ENCODE data around the gene STRAP.

The STRAP gene

DNA sequence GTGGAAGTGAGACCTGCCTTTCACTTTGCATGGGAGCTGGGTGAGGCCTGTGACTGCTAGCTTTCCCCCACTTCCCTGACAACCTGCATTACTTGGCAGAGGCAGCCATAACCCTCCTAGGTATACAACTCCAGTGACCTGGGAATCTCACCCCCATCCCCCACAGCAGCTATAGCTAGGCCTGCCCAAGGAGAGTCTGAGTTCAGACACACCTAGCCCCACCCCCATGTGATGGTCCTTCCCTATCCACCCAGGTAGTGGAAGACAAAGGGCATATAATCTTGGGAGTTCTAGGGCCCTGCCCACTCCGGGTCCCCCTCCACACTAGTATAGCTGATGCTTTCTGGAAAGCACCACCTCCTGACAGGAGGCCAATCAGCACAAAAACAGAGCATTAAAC, 6.3 kb upstream of the STRAP start:
- Mint-ChIP-seq H3K27me3 (ENCODE audit: low read depth, poor library complexity) (peaks cover 7% of the 10 kb centered on the region), H3K36me3 (ENCODE audit: low read depth) (peaks cover 9% of the 10 kb centered on the region), H3K9me3 (no peaks in the 10 kb centered on the region), H3K4me1 (peaks cover 13% of the 10 kb centered on the region), H3K4me3 (no peak overlapping the region), H3K27ac (no peak overlapping the region)
- TF ChIP-seq, protein P1, sequence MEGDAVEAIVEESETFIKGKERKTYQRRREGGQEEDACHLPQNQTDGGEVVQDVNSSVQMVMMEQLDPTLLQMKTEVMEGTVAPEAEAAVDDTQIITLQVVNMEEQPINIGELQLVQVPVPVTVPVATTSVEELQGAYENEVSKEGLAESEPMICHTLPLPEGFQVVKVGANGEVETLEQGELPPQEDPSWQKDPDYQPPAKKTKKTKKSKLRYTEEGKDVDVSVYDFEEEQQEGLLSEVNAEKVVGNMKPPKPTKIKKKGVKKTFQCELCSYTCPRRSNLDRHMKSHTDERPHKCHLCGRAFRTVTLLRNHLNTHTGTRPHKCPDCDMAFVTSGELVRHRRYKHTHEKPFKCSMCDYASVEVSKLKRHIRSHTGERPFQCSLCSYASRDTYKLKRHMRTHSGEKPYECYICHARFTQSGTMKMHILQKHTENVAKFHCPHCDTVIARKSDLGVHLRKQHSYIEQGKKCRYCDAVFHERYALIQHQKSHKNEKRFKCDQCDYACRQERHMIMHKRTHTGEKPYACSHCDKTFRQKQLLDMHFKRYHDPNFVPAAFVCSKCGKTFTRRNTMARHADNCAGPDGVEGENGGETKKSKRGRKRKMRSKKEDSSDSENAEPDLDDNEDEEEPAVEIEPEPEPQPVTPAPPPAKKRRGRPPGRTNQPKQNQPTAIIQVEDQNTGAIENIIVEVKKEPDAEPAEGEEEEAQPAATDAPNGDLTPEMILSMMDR (IDR thresholded peaks at IDR 0.05), result no peak
- no peak for DNase-seq

- Mint-ChIP-seq H3K4me1 (peaks cover 35% of the 10 kb centered on the region), H3K4me3 (no peak overlapping the region), H3K36me3 (ENCODE audit: low read depth) (peaks cover 12% of the 10 kb centered on the region), H3K27me3 (ENCODE audit: low read depth, poor library complexity) (peaks cover 3% of the 10 kb centered on the region), H3K27ac (no peak overlapping the region), H3K9me3 (no peaks in the 10 kb centered on the region)
- no peak for DNase-seq
- TF ChIP-seq, protein P1 (IDR thresholded peaks at IDR 0.05), result no peak
These were observed 2.8 kb upstream of the STRAP start for GRCh38 chr12:15879413-15879812.

GRCh38 chr12:15880721-15881120, 1.5 kb upstream of the STRAP start:
- H3K4me1 Mint-ChIP-seq, result peaks cover 36% of the 10 kb centered on the region
- H3K27ac Mint-ChIP-seq, result no peak overlapping the region
- peaks cover 20% of the 10 kb centered on the region for H3K36me3 Mint-ChIP-seq (ENCODE audit: low read depth)
- H3K4me3 Mint-ChIP-seq, result peak overlapping the region; percentile 97
- no peaks in the 10 kb centered on the region for H3K9me3 Mint-ChIP-seq
- TF ChIP-seq, protein P1 (IDR thresholded peaks at IDR 0.05), result no peak
- DNase-seq, result no peak
- peaks cover 3% of the 10 kb centered on the region for H3K27me3 Mint-ChIP-seq (ENCODE audit: low read depth, poor library complexity)

GRCh38 chr12:15883536-15883935, 1.3 kb downstream of the STRAP start:
- Mint-ChIP-seq H3K27me3 (ENCODE audit: low read depth, poor library complexity) (no peaks in the 10 kb centered on the region), H3K27ac (peak overlapping the region; percentile 100)

DNA sequence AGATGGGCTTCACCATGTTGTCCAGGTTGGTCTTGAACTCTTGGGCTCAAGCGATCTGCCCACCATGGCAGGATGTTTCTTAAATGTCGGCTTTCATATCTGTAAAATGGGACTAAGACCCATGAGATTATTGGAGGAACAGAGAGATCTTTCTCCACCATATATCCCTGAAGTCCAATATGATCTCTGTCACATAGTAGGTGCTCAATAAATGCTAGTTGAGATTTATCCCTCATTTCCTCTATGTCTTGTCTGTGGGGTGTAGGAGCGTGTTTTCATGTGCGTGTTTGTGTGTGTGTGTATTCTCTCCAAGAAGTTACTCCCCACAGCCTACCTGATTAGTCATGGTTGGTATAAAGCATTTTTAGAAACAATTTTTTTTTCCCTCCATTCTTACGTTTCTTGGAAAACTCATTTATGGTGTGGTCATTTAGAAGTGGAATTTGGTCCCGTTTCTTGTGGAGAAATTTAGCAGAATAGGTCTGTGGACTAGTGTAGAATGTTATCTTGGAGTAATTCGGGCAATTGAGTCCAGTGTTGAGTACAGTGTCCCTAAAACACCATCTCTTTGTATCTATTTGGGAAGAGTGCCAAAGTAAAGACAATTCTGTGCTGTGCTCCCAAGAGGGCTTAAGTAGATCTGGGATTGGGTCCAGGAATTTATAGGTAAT, 4.3 kb downstream of the STRAP start:
- no peaks in the 10 kb centered on the region for H3K27me3 Mint-ChIP-seq (ENCODE audit: low read depth, poor library complexity)
- H3K4me1 Mint-ChIP-seq, result peaks cover 28% of the 10 kb centered on the region
- H3K4me3 Mint-ChIP-seq, result no peak overlapping the region
- peaks cover 49% of the 10 kb centered on the region for H3K36me3 Mint-ChIP-seq (ENCODE audit: low read depth)
- H3K27ac Mint-ChIP-seq, result no peak overlapping the region
- TF ChIP-seq, protein P1 (IDR thresholded peaks at IDR 0.05), result no peak
- no peak for DNase-seq
- no peaks in the 10 kb centered on the region for H3K9me3 Mint-ChIP-seq

More at GRCh38 chr12:15883536-15883935, 1.3 kb downstream of the STRAP start:
- H3K4me3 Mint-ChIP-seq, result peak overlapping the region; percentile 97
- DNase-seq, result no peak
- H3K4me1 Mint-ChIP-seq, result peaks cover 41% of the 10 kb centered on the region
- H3K9me3 Mint-ChIP-seq, result no peaks in the 10 kb centered on the region
- H3K36me3 Mint-ChIP-seq (ENCODE audit: low read depth), result peaks cover 37% of the 10 kb centered on the region
- TF ChIP-seq, protein P1 (IDR thresholded peaks at IDR 0.05), result no peak

Measured in nephron progenitor cell (in vitro differentiated cells).